GM18867 (cell line): ENCODE results near the gene HSF4.
"Not testable (repeated sequence)": the region's sequence is repeated elsewhere in the genome, so short reads cannot be mapped to it uniquely, and the experiment has no call there.

ENCODE experiments used
- ATAC-seq: cut with Tn5 transposase; IDR thresholded peaks from one replicate; pipeline ENCODE4 v1.9.1; 2021; ENCODE audit warnings: mild to moderate bottlenecking, moderate library complexity; ENCODE audit not compliant: unreplicated experiment

The HSF4 gene

DNA sequence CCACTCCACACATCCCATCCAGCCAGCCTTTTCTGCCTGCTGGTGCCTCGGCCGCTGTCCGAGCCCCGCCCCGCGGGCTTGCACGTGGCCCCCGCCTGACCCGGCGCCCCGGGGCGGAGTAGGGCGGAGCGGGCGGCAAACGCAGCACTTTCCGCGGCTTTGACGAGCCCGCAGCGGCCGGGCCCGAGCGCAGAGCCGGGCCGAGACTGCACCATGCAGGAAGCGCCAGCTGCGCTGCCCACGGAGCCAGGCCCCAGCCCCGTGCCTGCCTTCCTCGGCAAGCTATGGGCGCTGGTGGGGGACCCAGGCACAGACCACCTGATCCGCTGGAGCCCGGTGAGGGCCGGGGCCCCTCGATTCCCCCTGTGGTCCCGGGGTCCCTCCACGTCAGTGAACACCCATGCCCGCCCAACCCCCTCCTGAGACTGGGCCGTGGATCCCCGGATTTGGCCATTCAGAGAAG, at the start of gene HSF4:
Gene HSF4, plus strand, starts transcription at position 147 of the 463 bp plus-strand sequence. Its CDS starts 67 bp downstream, at position 214.
- no peak for ATAC-seq

- no peak for ATAC-seq
Observed at GRCh38 chr16:67114793-67115192, 49.8 kb upstream of the HSF4 start.

- no peak for ATAC-seq
Observed at GRCh38 chr16:67115639-67116038, 48.9 kb upstream of the HSF4 start.

DNA sequence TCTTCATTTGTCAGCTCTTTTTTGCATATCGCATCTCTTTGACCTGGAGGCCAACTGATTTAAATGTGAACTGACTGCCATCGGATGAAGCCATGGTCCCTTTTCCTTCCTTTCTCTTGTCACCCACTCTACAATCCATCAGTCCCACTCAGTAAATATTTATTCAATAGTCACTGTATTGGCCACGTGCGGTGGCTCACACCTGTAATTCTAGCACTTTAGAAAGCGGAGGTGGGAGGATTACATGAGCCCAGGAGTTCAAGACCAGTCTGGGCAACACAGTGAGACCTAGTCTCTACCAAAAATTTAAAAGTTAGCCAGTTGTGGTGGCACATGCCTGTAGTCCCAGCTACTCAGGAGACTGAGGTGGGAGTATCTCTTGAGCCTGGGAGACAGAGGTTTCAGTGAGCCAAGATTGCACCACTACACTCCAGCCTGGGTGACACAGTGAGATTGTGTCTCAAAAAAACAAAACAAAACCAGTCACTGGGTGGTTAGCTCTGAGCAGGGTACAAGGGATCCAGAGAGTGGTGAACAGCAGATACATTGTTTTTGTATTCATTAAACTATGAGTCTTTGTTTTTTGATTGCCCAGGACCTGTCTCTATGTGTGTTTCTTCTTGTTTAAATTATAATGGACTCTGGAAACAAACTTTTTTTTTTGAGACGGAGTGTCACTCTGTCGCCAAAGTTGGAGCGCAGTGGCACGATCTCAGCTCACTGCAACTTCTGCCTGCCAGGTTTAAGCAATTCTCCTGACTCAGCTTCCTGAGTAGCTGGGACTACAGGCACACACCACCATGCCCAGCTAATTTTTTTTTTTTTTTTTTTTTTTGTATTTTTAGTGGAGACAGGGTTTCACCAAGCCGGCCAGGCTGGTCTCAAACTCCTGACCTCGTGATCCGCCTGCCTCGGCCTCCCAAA, 47.9 kb upstream of the HSF4 start:
- ATAC-seq = no peak

- no peak for ATAC-seq
Observed at GRCh38 chr16:67117716-67118115, 46.8 kb upstream of the HSF4 start.

GRCh38 chr16:67120025-67120424, 44.5 kb upstream of the HSF4 start:
- no peak for ATAC-seq

DNA sequence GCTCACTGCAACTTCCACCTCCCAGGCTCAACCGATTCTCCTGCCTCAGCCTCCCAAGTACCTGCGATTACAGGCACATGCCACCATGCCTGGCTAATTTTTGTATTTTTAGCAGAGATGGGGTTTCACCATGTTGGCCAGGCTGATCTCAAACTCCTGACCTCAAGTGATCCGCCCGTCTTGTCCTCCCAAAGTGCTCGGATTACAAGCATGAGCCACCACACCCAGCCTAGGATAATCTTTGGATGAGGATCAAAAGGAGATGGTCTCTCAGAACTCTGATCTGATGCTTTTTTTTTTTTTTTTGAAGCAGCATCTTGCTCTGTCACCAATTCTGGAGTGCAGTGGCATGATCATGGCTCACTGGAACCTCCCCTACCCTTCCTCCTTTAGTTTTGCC, 41.7 kb upstream of the HSF4 start:
- not testable (repeated sequence) for ATAC-seq

- no peak for ATAC-seq
Observed at GRCh38 chr16:67128417-67128816, 36.1 kb upstream of the HSF4 start.

GRCh38 chr16:67128887-67129286, 35.7 kb upstream of the HSF4 start:
- no peak for ATAC-seq

DNA sequence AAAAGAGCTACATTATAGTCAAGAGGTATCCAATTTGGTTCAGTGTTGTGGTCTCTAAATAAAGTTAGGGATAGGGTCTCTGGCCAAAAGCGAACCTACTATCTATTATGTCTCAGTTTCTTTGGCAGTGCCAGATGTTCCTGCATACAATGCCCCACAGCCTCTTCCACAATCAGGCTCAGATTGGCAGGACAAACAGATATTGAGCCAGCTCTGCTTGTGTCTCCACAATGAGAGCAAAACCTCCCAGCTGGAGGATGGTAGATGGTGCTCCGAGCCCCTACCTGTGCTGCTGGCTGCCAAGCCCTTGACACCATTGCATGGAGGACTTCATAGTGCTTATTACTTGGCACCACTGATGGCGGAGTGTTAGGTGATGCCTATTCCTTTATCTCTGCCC, 35.1 kb upstream of the HSF4 start:
- ATAC-seq = no peak

GRCh38 chr16:67137605-67138004, 26.9 kb upstream of the HSF4 start:
- ATAC-seq = no peak

GRCh38 chr16:67141391-67141790, 23.2 kb upstream of the HSF4 start:
- ATAC-seq = no peak

DNA sequence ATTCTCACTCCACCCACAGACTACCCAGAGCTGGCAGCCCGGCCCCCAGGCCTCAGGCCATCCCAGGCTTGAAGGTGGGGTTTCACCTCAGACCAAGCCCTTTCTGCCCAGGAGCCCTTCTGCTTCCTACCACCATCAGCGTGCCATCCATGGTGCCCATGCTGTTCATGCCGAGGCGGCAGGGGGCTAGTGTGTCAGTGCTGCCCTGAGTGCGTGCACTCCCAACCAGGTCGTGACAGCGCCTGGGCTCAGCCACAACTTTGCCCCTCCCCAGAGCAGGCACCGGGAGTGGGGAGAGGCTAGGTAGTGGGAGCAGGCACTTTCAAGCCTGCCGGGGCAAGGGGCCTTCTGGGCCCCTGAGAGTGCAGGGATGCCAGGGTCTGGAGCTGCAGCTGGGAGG, 22.2 kb upstream of the HSF4 start:
- ATAC-seq = no peak

DNA sequence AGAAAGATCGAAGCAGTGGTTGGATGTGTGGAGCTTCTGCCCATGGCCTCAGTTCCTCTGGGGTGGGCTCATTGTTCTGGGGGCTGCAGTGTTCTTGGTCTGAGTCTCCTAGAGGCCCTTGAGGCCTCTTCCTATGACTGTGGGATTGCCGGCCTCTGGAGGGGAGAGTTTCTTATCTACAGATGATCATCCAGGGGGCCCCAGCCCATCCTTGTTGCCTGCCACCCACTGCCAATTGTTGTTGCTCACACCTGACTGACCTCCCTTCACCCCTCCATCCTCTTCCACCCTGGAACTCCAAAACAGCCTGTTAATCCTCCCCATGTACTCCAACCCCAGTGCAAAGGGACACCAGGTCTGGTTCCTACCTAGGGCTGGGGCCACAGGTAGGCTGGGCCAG, 19.6 kb upstream of the HSF4 start:
- no peak for ATAC-seq

DNA sequence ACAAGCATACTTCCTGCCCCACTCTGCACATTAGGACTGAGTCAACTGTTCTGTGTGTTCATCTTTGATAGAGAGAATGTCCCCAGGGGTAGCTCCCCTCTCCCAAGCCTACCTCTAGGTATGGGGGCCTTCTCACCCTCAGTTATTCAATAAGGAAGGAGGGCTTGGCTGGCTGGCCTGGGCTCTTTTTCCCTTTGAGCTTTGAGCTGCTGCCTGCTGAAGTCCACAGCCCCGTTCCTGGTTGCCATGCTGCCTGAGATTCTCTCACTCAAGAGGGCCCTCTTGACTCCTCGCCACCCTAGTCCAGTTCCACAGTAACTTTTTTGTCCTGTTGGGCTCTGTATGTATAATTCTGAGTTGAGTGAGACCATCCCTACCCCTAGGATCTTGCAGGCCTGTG, 18.8 kb upstream of the HSF4 start:
- ATAC-seq = no peak

DNA sequence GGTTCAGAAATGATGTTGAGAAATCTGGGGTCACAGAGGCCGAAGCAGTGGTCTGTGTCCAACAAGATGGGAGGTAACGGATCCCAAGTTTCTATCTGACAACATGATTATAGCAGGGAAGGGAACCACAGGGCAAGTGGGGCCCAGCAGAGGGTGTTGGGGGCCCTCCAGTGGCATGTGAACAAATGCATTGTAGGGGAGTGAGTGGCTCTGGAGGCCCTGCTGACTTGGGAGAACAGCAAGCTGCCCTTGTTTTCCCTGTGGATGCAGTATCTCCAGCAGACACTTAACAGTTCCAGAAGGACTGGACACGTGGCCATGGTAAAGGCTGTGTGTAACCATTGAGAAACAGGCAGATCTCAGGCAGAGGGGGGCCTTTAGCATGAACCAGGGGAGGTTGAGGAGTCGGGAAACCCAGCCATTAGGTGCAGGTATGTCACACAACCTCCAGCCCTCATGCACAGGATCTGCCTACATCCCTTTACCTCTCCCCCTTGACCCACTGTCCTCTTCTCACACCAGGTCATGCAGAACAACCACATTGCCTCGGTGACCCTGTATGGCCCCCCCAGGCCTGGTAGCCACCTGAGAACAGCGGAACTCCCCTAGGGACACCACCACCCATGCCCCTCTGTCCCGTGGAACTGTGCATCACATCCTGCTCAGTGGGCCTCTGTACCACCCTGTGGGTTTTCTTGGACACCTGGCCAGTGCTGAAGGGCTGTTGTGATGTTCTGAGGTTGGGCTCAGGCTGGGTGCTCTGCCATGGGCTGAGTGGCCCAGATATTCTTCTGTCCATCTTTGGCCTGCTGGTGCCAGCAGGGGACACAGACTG, 17.8 kb upstream of the HSF4 start:
- ATAC-seq = no peak

GRCh38 chr16:67147437-67148140, 17.0 kb upstream of the HSF4 start:
- ATAC-seq = no peak

GRCh38 chr16:67148221-67148620, 16.3 kb upstream of the HSF4 start:
- ATAC-seq = no peak

- no peak for ATAC-seq
Observed at GRCh38 chr16:67148656-67149275, 15.8 kb upstream of the HSF4 start.

DNA sequence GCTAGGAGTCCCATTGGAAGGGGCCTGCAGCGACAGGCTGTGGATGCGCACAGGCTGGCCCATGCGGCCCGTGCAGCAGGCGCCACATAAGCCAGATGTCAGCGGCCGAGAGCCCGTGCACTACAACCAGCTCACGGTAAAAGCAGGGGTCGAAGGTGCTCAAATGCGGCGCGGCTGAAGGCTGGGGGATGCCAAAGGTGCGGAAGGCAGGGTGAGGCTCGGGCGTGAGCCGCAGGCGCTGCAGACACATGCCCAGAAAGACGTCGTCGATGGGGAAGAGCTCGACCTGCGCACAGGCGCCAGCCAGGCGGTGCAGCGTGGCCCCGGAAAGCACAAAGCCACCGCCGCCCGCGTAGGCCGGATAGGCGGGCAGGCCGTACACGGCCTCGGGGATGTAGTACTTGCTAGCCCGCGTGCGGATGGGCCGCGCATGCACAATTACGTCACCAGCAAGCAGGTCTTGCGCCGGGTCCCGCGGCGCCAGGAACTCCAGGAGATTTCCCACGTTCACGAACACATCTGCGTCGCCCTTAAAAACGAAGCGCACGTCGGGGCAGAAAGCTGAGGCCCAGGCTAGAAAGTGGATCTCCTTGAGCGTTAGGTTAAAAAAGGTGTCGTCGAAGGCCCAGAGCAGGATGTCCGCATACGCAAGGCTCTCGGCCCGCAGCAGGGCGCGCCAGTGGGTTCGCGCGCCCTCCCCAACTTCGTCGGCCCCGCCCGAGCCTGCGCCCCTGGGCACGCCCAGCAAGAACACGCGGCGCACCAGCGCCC, 15.1 kb upstream of the HSF4 start:
- ATAC-seq = no peak
